ENCODE measurements around the gene PRKAR1B.

PRKAR1B gene

GRCh38 chr7:516606-517456, 210.2 kb downstream of the PRKAR1B start:
- DNase-seq = no peak

DNA sequence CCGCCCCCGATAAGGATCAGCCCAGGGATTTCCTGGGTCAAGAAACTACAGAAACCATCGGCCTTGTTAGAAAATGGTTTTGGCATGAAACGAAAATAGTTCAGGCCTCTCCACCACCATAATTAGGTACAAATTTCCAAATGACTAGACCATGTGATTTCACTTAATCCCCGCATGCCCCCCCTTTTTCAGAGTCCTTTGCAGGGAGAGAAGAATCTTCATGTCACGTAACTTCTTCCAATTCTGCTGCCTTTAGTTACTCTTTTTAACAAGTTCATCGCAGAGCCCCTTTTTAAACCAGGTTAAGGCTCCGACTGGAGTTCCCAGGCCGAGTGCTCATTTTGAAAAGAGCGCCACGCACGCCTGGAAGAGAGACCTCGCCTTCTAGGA, 210.9 kb downstream of the PRKAR1B start:
- DNase-seq = no peak

DNA sequence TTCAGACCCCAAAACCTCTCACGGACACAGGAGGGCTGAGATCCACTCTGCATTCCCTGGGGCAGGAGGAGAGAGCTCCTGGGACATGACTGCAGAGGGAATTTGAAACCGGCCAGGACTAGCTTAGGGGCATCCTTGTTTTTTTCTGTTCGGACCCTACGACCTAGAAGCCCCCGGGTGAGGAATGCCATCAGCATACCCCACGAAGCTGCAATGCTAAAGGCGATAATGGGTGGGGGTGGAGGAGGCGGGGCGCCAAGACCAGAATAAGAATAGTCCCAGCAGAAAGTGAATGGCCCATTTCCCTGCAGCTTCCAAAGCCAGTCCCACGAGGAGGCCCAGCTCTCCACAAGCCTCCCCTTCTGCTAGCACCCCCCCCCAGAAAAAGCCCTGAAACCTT, 211.5 kb downstream of the PRKAR1B start:
- no peak for DNase-seq

DNA sequence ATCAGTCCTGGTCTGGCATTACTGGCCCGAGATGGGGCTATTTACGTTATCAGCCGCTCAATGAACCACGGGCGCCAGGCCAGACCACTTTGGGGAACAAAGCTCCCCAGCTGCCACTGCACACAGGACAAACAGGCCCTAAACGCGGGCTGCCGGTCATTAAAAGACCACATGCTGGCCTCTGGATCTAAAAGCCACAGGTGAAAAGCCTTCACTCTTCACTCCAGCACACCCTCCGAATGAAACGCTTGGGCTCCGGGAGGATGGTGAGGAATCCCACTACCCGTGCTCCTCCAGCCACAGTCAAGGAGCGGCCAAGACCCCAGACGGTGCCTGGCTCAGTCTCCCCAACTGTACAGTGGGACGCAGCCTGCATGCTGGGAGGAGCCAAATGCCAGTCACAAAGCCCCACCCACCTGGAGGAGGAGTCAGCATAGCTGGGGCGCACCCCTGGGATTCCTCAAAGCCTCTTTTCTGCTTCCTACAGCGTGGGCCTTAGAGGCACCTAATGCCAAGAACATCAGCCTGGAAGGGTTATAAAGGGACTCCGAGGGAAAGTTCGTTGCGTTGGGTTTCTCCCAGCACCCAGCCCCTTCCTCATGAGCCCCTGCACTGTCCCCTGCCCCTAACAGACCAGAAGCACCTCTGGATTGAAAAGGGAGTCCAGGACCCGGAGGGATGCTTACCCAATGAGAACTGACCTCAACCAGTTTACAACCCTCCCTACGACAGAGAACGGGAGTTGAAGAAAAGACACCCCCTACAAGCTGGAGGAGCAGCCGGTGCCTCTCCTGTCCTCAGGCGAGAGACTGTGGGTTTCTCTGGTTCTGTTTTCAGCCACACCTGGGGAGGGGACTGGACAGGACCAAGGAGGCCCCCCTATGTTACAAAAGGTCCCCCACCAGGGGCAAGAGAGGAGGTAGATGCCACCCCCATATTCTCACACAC, 212.2 kb downstream of the PRKAR1B start:
- no peak for DNase-seq

DNA sequence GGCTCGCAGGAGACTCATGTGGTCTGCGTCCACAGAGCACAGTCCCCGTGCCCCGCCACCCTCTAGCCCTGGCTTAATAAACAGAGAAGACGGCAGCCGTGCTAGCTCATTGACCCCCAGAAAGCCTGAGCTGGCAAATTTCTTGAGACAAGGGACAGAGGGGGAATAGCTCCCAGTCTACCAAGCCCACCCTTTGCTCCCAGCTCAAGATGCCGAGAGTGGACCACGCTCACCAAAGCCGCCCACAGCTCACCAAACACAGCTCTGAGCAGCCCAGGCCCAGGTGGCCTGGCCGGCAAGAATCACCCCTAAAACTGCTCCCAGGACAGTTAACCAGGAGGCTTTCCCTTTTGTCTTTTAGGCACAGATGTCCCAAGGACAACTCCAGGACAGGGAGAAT, 212.8 kb downstream of the PRKAR1B start:
- DNase-seq = no peak

- no peak for DNase-seq
These were observed 213.4 kb downstream of the PRKAR1B start for GRCh38 chr7:513521-514166.

DNA sequence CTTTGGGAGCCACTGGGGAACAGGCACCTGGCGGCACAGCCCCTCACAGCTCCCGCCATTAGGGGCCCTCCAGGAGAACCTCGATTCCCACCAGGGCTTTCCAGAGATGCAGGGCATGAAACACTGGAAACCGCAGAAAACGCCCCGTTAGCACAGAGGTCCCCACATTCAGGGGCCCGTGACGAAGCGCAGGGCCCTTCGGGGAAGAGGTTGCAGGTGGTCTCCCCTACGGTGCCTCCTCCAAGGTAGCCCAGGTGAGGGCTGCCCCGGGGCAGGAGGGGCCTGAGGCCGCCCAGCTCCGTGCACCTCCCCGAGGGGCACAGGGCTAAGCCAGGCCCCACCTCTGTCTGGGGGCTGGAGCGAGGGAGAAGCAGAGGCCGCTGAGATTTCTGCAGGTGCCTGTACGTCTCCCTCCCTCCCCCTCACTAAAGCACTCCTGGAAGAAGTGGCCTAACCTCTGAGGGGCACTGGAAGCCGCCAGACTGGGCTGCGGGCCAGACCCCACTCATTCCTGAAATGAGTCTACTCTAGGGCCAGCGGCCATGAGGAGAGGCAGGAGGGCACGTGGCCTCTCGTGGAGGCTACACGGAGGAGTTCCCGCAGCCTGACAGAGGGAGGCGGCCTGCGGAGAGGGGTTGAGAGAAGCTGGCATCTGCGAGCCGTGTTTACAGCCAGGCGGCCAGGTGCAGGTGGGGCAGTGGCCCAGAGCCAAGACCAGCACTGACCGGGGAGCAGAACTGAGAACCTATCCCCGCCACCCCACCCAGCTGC, 214.4 kb downstream of the PRKAR1B start:
- no peak for DNase-seq

DNA sequence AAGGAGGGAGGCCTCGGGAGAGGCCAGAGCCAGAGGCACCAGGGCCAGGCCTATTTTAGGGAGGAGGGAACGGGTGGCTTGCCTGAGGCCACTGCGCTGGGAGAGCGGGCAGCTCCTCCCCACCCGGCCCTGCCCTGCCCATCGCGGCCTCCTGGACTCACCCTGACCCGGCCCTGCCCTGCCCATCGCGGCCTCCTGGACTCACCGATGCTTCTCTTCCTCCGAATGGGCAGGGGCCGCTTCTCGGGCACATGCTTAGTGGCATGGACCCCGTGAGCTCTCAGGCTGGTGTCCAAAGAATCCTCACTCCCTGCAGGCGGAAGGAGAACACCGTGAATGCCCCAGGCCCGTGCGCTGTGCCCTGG, 215.0 kb downstream of the PRKAR1B start:
- DNase-seq = no peak

DNA sequence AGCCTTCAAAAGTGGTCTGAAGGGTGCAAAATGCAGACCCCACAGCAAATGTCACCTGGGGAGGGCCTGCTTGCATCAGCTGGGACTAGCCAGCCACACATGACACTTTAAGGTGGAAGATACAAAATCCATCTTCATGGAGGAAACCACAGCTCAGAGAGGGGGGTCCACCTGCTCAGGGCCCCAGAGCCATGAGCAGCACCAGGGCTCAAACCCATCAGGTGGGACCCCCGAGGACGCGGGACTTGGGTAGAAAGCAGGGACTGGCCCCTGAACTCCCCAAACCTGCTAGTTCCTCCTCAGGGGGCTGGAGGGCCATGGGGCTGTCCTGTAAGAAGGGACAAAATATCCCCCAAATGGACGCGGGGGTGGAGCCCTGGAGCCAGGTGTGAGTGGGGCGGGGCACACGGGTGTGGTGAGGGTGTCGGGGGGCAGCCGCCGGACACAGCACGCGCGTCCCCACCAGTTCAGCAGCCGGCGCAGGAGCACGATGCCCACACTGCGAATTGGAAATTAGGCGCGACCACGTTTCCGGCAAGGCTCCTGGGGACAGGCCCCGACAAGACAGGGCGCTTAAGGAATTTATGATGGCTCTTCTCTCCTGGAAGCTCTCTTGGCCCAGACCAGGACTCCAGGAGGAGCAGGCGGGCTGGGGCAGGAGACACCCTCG, 215.5 kb downstream of the PRKAR1B start:
- no peak for DNase-seq

- no peak for DNase-seq
These were observed 216.2 kb downstream of the PRKAR1B start for GRCh38 chr7:510782-511281.

DNA sequence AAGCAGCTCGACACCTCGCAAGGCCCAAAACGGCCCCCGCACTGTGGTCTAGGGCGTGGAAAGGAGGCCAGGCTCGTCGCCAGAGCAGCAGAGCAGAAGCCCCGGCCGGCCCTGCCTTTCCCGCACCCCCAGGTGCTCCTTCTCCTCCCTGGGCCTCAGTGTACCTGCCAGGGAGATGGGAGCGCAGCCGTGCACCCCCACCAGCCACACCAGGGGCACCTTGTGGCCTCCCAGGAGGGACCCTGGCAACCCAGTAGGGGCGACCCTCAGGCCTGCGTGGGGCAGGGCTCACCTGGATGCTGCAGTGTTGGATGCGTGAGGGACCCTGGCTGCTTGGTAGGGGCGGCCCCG, 217.0 kb downstream of the PRKAR1B start:
- no peak for DNase-seq

- DNase-seq = no peak
These were observed 217.5 kb downstream of the PRKAR1B start for GRCh38 chr7:509426-510130.

DNA sequence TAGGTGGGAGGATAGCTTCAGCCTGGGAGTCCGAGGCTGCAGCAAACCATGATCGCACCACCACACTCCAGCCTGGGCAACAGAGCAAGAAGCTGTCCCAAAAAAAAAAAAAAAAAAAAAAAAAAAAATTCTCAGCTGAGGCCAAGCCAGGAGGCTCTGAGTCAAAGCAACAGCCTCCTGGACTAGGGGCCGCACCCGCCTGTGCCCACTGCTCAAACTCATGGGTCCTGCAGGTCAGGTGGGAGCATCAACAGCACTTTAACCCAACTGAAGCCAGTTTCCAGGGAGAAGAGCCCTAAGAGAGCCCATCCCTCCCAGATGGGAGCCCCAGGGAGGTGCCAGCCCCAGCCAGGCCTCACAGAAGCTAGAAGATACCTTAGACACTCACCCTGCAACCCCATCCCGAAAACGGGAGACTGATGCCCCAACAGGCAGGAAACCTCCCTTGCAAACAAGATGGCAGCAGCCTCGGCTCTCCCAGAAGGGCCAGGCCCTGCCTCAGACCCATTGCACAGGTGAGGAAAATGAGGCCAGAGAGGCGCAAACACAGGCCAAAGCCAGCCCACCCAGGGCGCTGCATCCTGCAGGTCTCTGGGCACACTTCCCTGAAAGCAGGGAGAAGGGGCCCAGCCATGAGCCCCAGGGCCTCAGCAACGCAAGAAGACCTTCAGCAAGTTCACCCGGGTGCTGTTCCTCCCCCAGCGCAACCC, 218.5 kb downstream of the PRKAR1B start:
- DNase-seq = no peak

DNA sequence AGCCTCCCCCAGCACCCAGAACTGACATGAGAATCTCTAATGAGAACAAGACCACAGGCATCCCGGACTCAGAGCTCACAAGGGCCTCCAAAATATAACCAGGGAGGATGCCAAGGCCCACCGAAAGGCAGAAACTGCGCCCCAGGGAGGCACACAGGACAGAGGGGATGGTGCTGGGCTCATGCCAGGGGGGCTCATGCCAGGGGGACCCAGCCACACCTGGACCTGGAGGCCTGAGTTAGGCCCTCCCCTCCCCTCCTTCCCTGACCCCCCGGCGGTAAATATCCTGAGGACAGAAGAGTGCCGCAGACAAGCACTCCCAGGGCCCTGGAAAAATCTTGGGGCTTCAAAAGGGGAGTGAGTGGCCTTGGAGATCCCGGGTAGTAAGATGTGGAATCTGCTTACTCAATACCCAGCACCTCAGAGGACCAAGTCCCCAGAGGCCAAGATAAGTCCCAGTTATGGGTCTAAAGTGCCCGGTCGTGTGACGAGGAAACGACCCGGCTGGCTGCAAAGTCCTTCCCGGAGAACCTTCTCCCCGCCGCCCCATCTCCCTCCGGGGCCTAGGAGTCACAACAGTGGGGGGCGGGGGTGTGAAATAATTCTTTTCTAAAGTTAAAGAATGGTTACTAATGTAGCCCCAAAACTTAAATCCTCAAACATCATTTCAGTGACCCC, 219.3 kb downstream of the PRKAR1B start:
- no peak for DNase-seq

DNA sequence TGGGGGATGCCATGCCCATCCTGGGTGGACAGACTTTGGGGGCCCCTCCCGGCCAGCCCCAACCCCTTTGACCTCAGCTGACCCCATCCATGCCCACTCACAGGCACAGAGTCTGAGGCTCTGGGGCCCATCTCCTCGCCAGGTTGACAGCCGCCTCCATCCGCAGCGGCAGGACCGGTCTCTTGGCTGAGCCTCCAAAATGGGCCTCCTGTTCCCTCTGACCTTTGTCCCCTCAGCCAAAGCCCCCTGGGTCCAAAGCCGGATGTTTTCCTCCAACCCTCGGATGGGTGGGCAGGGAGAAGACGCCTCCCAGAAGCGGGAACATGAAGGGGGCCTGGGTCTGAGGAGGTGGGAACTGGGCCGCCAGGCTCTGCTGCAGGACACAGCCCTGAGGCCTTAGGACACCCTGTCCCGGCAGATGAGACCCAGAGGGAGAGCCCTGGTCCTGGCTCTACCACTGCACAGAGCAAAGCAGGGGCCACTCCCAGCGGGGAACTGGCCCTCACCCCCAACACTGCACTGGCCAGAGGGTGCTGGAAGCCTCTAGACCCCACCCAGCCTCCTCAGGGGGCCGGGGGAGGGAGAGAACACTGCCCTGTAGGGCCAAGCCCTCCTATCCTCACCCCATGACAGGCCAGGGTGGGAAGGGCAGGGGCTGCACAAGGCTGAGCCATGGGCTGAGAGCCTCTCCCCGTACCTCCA, 220.0 kb downstream of the PRKAR1B start:
- DNase-seq = no peak

- DNase-seq = no peak
These were observed 220.7 kb downstream of the PRKAR1B start for GRCh38 chr7:506391-506831.

DNA sequence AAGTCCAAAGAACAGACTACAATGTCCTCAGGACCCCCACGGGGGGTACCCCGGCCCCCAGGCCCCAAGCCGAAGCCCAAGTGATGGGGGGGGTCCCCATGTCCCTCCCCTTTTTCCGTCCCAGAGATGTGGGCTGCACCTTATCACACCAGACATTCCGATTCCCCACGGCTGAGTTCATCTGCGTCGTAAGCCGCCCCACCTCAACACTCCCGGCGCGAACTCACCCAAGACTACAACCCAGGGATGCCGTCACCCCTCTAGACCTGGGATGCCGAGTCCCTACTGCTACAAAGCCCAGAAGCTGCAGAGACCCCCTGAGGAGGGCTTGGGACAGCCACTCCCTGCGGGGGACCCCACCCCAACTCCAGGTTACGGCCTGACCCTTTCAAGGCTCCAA, 221.9 kb downstream of the PRKAR1B start:
- no peak for DNase-seq

- DNase-seq = no peak
These were observed 222.6 kb downstream of the PRKAR1B start for GRCh38 chr7:504221-505111.

Data from activated CD4-positive, alpha-beta T cell treated with anti-CD3 and anti-CD28 coated beads for 4 hours (primary cell).